Activated CD4-positive, CD25-positive, alpha-beta regulatory T cell treated with anti-CD3 and anti-CD28 coated beads, Interleukin-2, amount 50 U/mL, for 16 hours (primary cell): ENCODE measurements around the gene ELOB.

ENCODE experiments used
- DNase-seq: peaks from one replicate; pipeline ENCODE4 v3.0.0-alpha.2; 2020; ENCODE audit warnings: low read depth, low spot score

The ELOB gene

DNA sequence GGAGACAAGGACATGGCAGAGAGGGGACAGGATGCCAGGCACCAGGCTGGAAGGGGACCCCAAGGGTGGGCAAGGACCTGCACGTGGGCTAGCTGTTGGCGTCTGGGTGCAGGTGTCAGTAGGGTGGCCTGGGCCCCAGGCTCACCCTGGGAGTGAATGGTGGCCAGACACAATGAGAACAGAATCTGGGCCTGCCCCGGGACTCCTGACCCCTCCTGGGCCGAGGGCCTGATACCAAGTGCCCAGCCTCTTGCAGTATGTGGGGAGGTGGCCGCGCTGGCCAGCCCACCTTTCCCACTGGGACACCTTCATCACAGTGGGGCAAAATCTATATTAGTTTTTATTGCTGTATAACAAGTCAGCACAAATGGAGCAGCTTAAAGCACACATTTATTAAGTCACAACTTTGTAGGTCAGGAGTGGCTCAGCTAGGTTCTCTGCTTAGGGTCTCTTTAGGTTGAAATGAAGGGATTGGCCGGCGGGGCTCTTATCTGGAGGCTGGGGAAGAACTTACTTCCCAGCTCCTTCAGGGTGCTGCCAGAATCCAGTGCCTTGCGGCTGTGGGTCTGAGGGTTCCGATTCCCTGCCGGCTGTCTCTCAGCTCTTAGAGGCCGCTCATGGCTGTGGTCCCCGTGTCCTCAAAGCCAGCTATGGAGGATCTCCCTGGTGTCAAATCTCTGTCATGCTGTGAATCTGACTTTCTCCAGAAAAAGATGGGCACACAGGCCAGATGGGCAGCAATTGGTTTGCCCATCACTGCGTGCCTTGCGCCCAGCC lies 6.7 kb upstream of the ELOB start:
- no peak for DNase-seq

DNA sequence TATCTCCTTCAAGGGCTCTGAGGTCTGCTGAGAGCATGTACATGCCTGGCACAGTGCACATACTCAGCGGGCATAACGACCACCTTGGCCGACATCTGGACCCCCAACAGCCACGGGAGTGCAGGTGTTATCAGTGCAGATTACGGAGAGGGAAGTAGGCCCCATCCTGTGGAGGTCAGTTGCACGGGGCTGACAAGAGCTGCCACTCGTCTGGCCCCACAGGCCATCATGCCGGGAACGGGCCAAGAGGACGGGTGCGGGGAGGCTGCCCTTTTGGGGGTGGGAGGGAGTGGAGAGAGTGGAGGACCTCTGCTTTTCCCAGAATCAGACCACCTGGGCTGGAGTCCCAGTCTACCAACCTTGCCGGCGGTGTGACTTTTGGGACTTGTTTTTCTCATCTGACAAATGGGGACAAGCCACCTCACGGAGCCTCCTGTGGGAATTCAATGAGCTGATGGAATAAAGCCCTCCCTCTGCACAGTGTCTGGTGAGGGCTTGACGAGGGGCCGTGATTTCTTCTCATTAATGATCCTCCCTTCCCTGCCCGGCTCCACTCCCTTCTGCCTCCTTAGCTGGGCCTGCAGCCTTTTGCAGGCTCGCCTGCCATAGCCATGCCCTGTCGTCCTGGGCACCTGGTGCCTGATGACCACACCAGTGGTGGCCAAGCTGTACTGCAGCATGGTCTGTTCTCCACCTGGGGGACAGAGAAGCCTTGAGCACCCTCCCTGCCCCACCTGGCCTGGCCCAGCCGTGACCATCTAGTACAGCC lies 5.7 kb upstream of the ELOB start:
- DNase-seq: no peak

DNA sequence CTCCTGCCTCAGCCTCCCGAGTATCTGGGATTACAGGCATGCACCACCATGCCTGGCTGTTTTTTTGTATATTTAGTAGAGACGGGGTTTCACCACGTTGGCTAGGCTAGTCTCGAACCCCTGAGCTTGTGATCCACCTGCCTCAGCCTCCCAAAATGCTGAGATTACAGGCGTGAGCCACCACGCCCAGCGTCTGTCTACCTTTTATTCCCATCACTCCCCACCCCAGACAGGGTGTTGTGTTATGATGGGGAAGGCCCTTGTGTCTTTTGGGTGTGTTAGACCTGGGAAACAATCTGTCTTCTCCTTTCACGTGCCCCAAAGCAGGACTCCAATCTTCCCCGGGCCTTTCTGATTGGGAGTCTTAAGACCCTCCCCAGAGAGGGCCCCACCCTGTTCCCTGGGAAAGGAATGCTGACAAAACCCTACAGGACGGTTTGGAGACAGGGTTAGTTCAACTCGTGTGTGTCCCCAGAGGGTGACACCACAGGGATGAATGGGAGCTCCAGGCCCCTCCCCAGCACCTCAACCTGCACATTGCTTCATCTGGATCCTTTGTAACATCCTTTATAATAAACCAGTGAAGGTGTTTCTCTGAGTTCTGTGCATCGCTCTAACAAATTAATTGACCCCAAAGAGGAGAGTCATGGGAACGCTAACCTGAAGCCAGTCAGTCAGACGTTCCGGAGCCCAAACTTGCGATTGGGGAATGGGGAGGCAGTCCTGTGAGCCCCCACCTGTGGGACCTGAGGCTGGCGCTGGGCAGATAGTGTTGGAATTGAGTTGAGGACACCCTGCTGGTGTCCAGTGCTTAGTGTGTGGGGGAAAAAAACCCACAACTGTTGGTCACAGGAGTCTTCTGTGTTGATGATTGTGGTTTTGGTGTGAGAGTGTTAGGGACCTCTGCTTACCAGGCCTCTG lies 3.2 kb upstream of the ELOB start:
- no peak for DNase-seq

DNA sequence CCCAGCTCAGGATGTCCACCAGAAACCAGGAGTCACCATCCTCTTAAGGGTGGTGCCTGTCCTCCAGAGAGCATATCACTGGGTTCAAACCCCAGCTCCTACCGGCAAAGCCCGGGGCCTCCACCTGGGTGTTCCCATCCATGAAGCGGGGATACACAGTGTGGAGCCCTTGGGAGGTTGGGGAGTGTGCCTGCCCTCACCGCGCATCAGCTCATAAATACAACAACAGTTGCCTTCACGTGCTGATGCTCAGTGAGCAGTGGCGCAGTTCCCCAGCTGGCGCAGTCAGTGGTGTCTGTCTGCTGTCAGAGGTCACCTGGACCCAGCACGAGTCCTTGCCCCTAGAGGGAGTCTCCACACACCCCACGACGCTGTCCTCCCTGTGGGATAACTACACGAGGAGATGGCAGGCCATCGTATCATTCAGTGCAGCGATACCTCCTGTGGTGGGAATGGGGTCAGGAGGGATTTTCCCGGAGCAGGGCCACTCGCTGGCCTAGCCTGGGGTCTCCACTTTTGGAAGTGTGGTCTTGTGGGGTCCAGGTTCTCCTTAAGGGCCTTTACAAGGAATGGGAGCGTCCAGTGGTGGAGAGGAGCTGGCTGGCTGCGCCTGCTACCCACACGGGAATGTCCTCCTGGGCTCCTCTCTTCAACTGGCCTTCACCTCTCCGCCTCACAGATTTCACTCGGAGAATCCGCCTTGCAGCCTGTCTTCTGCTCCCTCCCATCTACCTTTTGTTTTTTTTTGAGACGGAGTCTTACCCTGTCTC lies 2.3 kb upstream of the ELOB start:
- no peak for DNase-seq

DNA sequence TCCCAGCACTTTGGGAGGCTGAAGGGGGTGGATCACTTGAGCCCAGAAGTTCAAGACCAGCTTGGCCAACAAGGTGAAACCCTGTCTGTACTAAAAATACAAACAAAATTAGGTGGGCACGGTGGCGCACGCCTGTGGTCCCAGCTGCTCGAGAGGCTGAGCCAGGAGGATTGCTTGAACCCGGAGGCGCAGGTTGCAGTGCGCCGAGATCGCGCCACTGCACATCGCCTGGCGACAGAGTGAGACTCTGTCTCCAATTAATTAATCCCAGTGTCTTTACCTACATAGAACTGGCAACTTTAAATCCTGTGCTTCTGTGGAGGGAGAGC lies 1.5 kb upstream of the ELOB start:
- DNase-seq: no peak

DNA sequence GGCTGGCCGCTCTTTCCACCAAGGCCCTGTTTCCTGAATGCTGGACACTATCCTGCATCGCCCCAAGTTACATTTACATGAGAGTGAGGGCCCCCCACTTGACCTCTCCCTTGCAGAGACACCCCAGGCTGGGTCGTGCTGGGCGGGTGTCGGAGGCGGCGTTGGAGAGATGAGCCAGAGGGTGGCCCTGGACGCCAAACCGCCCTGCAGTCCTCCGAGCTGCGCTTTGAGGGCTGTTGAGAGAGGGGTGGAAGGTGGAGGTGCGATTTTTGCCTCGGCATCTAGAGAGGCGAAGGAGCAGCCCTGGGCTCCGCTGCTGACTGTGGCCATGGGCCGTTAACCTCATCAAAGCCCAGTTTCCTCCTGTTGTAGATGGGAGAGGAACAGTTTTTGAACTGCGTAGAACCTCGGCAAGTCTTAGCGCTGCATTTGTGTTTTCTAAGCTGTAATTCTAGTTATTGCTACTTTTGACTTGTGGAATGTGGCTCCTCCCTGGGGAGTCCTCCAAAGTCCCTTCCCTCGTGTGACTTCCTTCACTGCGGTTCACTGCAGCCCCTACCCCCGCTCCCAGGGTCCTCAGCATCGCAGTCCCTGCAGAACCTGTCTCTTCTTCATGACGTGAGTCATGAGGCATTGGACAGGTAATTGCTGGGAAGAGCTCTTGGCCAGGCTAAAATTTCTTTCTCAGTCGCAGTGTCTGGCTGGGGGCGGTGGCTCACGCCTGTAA lies 986 bp upstream of the ELOB start:
- no peak for DNase-seq

DNA sequence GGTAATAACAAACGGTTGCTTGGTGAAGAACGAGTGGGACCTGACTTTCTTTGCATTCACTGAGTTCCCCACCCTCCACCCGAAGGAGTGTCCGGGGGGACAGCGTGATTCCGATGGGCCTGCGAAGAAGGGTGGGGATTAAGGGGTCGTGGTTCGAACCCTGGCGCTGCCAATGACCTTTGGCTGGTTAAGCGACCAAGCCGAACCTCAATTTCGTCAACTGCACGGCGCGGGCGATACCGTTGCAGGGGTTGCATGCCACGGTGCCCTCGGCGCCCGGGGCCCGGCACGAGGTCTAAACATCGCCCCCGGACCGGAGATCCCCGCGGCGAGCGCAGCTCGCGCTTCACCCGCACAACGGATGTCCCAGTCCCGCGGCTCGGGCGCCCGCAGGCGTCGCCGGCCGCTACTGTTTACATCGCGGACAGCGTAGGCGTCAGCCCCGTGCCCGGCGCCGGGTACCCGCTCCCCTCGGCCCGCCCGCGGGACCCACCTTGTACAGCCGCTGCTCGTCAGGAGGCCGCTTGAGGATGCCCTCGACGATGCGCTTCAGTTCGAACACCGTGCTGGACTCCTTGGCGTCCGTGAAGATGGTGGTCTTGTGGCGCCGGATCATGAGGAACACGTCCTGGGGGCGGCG lies 460 bp downstream of the ELOB start:
- DNase-seq: no peak

DNA sequence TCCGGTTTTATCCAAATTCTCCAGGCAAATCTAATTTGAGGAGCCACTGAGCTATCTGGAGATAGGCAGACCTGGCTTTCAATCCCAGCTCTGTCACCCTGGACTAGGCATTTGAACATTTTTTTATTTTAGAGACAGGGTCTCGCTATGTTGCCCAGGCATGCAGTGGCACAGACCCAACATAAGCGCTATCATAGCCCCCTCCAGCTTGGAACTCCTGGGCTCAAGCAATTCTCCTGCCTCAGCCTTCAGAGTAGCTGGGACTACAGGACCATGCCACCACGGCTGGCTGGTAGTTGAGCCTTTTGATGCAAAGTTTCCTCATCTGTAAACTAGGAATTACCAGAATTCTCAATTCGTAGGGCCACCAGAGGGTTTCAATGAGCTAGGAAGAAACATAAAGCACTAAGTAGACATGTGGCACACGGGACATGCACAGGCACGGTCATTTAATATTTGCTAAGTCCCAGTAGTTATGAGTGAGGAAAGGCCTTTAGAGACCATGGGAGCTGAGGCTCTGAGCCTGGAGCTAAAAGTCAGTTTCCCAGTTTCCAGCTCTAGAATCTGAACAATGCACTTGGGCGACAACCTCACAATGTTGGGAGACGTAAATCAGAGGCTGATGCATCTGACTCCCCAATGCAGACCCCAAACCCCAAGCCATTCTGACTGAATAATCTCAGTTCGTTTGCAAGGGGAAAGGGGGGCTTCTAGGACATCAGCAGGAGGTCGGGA lies 1.1 kb downstream of the ELOB start:
- DNase-seq: no peak

DNA sequence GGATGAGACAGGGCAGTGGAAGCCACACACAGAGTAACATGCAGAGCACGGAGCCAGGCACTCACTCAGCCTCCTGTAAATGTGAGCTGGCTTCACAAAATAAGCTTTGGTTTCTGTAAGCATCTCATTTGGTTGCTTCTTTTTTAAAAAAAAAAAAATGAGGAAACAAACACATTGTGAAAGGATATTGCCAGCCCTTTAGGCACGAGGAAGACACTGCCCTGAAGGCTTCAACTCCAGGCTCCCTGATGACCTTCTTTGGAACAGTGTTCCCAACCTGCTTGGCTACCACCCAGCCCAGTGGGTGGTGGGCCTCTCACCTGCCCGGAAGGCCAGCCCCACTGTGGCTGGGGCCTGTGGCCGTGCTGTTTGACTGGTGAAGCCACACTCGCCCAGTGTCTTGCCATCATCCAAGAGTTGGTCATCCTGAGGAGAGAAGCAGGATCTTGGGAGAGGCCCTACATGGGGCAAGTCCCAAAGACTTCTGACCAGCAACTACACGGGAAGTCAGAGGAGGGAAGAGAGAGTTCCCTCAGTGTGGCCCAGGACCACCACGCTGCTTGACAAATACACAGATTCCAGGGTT lies 1.9 kb downstream of the ELOB start:
- DNase-seq: no peak

DNA sequence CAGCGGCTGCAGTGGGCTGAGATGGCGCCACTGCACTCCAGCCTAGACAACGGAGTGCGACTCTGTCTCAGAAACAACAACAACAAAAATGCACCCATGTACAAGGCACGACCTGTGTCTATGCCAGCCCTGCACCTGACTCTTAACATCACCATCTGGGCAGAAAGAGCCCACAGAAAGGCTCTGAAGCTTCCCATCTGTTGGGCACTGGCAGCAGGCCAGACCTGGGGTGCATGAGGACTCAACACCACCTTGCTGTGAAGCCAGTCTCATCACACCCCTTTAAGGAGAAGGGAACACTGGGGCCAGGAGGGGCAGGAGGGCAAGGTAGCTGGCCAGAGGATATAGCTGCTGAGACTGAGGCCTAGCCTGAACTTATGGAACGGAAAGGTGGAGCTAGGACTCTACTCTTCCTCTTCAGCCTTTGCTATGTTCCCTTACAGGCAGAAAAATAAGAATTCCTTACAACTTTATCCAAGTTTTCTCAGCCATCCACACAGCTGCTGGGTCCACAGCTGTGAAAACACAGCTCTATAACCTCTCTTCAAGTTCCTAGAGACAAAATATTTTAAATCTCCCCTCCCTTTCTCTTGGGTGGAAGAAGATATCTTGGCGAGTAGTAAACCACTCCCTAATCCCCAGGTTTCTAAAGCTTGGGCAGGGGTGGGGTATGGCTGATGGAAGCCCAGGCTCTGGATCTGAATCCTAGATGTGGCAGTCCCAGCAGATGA lies 2.8 kb downstream of the ELOB start:
- no peak for DNase-seq

DNA sequence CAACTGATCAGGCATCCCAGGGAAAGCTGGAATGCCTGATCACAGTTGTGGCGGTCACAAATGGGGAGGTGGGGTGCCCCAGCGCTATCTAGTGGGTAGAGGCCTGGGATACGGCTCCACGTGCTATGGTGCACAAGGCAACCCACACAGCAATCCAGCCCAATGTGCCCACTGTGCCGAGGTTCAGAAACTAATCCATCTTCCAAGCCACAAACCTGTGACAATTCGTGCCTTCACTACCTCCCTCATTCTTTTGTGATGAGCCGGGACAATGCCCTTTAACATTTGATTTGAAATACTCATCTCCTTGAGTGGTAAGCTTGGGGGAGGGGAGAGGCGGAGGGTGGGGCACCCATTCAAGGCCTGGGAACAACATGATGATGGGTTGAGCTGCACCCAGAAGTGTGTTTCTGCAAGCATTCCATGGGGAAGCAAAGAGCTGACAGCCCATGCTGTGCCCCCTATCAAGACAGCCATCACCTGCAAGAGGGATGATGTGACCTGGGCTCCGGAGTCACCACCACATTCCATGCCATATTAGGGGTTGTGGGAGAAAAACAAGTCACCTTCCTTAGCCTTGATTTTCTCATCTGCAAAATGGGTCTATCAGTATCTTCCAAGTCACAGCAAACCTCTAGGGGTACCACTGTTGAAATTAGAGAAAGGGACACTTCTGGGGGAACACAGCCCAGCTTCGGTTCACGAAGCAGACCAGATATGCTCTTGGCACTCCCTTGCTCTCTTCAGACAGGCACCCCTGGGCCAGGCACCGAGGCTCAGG lies 3.7 kb downstream of the ELOB start:
- no peak for DNase-seq

DNA sequence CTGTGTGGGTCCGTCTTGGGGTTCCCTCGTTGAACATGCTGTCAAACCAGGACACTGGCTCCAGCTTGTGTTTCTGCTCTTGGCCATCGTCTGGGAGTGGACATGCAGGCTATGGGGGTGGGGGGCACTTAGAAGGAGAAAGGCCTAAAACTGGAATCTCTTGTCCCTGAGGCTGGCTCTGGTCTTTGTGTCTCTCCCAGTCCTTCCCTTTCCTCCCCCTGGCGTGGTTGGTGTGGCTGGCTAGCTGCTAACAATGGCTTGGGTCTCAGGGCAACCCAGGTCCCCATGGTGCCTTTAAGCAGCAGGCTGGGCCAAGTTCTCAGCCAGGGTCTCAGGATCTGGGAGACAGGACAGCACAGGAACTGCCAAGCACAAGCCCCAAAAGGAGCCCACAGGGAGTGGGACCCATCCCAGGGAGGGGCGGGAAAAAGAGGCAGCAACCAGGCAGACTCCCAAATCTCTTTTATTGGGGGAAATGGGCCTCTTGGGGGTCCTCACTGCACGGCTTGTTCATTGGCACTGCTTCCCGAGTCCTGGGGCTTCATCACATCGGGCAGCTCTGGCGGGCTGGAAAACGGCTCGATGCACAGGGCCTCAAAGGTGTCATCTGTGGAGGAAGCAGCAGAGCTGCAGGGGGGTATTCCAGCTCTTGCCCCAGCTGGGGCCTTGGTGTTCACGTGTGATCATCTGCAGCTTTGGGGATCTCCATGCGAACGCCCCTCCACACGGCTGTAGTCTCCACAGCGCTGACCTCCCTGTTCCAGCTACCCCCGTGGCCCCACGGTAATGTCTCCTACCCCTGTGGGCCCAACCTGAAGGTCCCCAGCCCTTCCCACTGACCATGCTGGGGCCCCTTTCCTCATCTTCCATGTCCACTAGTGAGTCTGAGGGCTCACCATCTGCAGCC lies 5.3 kb downstream of the ELOB start:
- DNase-seq: no peak

DNA sequence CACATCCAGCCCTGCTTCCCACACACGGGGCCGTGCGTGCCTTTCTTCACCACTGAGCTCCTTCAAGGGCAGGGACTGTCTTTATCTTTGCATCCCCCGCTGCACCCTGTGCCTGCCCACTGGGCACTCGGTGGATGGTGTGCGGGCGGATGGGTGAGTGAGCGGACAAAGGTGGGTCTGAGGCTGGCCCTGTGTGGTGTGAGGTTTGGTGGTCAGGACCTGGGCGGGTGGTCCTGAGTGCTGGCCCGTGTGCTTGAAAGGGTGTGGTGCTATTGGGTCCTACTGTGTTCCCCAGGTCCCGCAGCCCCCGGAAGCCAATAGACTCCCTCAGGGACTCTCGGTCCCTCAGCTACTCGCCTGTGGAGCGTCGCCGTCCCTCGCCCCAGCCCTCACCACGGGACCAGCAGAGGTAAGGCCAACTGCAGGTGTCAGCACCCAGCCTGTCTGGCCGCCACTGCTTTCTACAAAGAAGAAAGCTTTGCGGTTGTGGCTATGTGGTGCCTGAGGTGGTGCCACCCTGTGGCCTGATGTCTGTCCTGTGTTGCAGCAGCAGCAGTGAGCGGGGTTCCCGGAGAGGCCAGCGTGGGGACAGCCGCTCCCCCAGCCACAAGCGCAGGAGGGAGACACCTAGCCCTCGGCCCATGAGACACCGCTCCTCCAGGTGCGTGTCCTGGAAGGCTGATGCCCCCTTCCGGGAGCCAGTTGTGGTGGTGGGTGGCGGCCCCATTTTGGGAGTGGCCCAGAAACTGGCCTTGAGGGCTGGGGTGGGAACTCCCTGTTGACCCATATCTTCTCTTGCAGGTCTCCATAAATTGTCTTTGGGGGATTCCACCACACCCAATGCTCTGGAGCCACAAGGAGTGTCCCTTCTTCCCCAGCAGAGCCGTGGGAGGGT lies 6.8 kb downstream of the ELOB start:
- DNase-seq: no peak

DNA sequence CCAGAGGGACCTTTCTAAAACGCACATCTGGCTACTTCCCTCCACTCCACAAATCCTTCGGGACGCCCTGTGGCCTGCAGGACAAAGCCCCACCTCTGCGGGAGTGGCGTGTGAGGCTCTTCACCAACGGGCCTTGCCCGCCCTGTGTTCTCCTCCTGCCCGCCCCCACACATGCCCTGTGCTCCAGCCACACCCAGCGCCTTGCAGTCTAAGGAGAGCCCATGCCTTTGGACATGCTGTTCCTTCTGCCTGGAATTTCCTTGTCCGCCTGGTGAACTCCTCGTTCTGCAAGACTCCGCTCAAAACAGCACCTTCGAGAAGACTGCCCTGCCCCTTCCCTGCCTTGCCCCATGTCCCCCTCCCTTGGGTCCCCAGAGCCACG lies 7.4 kb downstream of the ELOB start:
- no peak for DNase-seq

DNA sequence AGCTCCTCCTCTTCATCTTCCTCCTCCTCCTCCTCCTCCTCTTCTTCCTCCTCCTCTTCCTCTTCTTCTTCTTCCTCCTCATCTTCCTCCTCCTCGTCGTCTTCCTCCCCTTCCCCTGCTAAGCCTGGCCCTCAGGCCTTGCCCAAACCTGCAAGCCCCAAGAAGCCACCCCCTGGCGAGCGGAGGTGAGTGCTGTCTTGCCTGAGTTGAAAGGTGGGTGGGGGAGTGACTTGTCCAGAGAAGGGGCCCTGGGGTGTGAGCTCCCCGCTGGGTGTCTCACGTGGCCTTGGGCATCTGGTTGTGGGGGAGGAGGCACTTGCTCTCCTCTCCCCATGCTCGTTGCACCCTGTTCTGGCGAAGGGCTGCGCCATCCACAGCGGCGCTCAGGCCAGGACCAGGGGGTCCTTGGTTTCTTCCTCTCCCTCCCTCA lies 8.0 kb downstream of the ELOB start:
- DNase-seq: no peak
